WERI-Rb-1 (cell line): ENCODE measurements around the gene BCL2L2.
"Not testable (repeated sequence)": the region's sequence is repeated elsewhere in the genome, so short reads cannot be mapped to it uniquely, and the experiment has no call there.

Experiments used
- DNase-seq: peaks from one replicate; pipeline ENCODE4 v3.0.0-alpha.2; 2020
- H3K27ac ChIP-seq: fragments of 250-450 bp; sonication (Bioruptor Pico); 2 replicates; pipeline ENCODE4 v1.5.1; 2020; ENCODE audit warnings: mild to moderate bottlenecking, moderate library complexity
- H3K27me3 ChIP-seq: fragments of 250-450 bp; sonication (Bioruptor Pico); 2 replicates; pipeline ENCODE4 v1.5.1; 2021; ENCODE audit warnings: mild to moderate bottlenecking, low read depth, moderate library complexity; ENCODE audit not compliant: insufficient read depth, severe bottlenecking
- H3K36me3 ChIP-seq: fragments of 250-450 bp; sonication (Bioruptor Pico); 2 replicates; pipeline ENCODE4 v1.5.1; 2020; ENCODE audit warnings: mild to moderate bottlenecking, moderate library complexity
- H3K4me3 ChIP-seq: 2 replicates; pipeline ENCODE4 v1.5.1; 2011; ENCODE audit warnings: low read depth, mild to moderate bottlenecking, control low read depth, low read length
- H3K9me3 ChIP-seq: fragments of 250-450 bp; sonication (Bioruptor Pico); 2 replicates; pipeline ENCODE4 v1.5.1; 2021; ENCODE audit warnings: mild to moderate bottlenecking, moderate library complexity; ENCODE audit not compliant: severe bottlenecking
- TF ChIP-seq, protein P1 (sequence below): IDR thresholded peaks from 2 replicates; pipeline ENCODE4 v1.5.1; 2011; ENCODE audit warnings: low read depth, mild to moderate bottlenecking, control low read depth, inconsistent platforms, low read length

The BCL2L2 gene

DNA sequence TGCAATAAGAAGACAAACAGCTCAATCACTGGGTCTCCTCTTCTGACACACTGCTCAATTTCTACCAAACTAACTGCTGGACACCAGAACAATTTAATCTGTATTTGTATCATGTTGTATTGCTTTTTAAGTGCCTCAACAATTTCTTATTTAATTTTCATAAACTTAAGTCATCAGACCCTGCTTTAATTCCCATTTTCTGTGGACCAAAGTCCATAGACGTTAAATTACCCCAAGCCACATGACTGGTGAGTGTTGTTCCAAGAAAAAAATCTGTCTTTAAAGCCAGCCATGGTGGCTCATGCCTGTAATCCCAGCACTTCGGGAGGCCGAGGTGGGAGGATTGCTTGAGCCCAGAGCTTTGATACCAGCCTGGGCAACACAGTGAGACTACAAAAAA lies 29.4 kb upstream of the BCL2L2 start:
- no peaks in the 10 kb centered on the region for H3K27me3 ChIP-seq

DNA sequence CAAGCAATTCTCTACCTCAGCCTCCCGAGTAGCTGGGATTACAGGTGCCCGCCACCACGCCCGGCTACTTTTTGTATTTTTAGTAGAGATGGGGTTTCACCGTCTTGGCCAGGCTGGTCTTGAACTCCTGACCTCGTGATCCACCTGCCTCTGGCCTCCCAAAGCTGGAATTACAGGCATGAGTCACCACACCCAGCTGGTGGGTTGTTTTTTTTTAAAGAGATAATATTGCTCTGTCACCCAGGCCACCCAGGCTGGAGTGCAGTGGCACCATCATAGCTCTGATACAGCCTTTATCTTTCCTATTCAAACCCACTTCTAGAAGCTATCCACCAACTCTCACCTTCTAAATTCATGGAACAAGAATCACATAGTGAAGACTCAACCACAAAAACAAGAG lies 28.7 kb upstream of the BCL2L2 start:
- DNase-seq, H3K4me3 ChIP-seq, H3K27ac ChIP-seq, H3K9me3 ChIP-seq, H3K27me3 ChIP-seq, H3K36me3 ChIP-seq: not testable (repeated sequence)

More for the DNA sequence above, 29.4 kb upstream of the BCL2L2 start:
- Histone ChIP-seq H3K9me3 (no peaks in the 10 kb centered on the region), H3K4me3 (no peak overlapping the region), H3K27ac (no peak overlapping the region), H3K36me3 (peaks cover 3% of the 10 kb centered on the region; the same call in 1 of the 2 replicates)
- TF ChIP-seq, protein P1, sequence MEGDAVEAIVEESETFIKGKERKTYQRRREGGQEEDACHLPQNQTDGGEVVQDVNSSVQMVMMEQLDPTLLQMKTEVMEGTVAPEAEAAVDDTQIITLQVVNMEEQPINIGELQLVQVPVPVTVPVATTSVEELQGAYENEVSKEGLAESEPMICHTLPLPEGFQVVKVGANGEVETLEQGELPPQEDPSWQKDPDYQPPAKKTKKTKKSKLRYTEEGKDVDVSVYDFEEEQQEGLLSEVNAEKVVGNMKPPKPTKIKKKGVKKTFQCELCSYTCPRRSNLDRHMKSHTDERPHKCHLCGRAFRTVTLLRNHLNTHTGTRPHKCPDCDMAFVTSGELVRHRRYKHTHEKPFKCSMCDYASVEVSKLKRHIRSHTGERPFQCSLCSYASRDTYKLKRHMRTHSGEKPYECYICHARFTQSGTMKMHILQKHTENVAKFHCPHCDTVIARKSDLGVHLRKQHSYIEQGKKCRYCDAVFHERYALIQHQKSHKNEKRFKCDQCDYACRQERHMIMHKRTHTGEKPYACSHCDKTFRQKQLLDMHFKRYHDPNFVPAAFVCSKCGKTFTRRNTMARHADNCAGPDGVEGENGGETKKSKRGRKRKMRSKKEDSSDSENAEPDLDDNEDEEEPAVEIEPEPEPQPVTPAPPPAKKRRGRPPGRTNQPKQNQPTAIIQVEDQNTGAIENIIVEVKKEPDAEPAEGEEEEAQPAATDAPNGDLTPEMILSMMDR = no peak
- no peak for DNase-seq

GRCh38 chr14:23281247-23281646 lies 25.4 kb upstream of the BCL2L2 start:
- Histone ChIP-seq H3K27ac (peak overlapping the region; percentile 92), H3K36me3 (peaks cover 15% of the 10 kb centered on the region), H3K4me3 (no peak overlapping the region), H3K9me3 (no peaks in the 10 kb centered on the region), H3K27me3 (no peaks in the 10 kb centered on the region)
- TF ChIP-seq, protein P1 = no peak
- DNase-seq = no peak

- H3K36me3 ChIP-seq = peaks cover 15% of the 10 kb centered on the region
- H3K9me3 ChIP-seq = no peaks in the 10 kb centered on the region
- DNase-seq = no peak
- no peaks in the 10 kb centered on the region for H3K27me3 ChIP-seq
- peak overlapping the region; percentile 72 for H3K4me3 ChIP-seq
- TF ChIP-seq, protein P1 = no peak
- peak overlapping the region; percentile 89 for H3K27ac ChIP-seq
Observed at GRCh38 chr14:23284654-23285529, 21.7 kb upstream of the BCL2L2 start.

DNA sequence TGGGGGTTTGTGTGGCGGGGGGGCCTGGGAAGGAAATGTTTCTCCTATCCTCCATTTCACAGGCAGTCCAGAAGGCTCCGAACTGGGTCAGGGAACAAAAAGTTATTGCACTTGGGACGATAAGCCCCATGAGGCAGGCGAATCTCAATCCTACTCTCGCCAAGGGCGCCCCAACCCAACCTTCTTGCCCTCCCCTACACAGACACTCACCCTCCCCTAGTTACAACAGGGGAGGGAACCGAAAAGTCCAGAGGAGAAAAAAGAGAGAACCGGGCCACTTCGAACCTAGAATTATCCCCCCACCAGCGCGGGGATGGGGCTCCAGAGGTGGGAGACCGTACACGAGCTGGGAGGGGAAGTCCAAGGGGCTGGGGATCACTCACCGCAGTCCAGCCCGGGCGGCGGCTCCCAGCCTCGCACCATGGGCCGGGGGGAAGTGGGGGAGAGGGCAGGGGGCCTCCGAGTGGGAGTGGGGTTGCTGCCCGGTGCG lies 21.1 kb upstream of the BCL2L2 start:
- TF ChIP-seq, protein P1 = no peak
- peak overlapping the region; percentile 89 for H3K27ac ChIP-seq
- no peak for DNase-seq
- H3K36me3 ChIP-seq = peaks cover 15% of the 10 kb centered on the region
- no peaks in the 10 kb centered on the region for H3K27me3 ChIP-seq
- H3K4me3 ChIP-seq = peak overlapping the region; percentile 72
- H3K9me3 ChIP-seq = no peaks in the 10 kb centered on the region

DNA sequence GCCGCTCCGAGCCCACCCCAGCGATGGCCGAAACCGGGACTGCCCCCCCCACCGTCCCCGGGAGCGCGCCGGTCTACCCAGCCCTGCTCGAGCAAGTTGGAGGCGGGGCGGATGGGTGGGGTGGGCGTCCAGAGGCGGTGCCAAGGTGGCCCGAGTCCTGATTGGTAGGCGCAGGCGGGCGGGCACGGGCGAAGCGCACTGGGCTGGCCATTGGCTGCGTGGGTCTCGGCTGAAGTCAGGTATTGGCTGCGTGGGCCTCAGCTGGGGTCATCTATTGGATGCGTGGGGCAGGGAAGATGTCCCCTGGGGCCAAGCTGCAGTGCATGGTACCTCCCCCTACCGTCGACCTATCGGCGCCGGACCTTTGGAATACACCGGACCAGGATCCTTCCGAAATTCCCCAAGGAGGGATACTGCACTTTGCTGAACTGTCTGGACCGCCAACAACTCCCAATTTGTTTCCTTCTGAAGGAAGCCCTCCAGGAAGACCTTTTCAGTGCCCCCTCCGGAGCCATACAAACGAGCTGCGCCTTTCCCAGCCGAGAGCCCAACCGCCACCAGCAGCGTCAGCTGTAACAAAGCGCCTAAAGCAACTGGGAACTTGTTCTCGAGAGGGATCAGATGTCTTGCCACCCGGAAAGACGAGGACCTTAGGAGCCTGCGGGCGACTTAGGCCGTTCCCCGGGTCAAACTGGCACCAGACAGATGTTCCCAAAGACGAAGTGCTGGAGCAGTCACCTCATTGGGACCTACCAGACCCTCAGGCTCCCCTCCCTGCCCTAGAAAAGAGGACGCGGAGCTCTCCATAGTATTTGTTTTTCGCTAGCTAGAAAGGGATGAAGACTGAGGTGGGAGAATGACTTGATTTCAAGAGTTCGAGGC lies 20.4 kb upstream of the BCL2L2 start, which contains the start of gene HOMEZ:
TSS of gene HOMEZ (minus strand) at position 113 of the 882 bp plus-strand sequence. CDS start 180 bp downstream, outside the sequence.
- peak; percentile 99 for DNase-seq
- H3K9me3 ChIP-seq = no peaks in the 10 kb centered on the region
- H3K4me3 ChIP-seq = peak within 1 kb of the TSS; percentile 72
- H3K36me3 ChIP-seq = peaks cover 13% of the 10 kb centered on the region
- TF ChIP-seq, protein P1 = 0 out of 2 replicates have a peak, but pooled peaks have one; percentile 2
- no peaks in the 10 kb centered on the region for H3K27me3 ChIP-seq
- H3K27ac ChIP-seq = peak within 1 kb of the TSS; percentile 89
